GM19463 (cell line): Measurements from ENCODE around the gene MED25.

Experiments
- ATAC-seq: cut with Tn5 transposase; IDR thresholded peaks from one replicate; pipeline ENCODE4 v1.9.1; 2021; ENCODE audit warnings: mild to moderate bottlenecking, moderate library complexity; ENCODE audit not compliant: unreplicated experiment

MED25 gene

DNA sequence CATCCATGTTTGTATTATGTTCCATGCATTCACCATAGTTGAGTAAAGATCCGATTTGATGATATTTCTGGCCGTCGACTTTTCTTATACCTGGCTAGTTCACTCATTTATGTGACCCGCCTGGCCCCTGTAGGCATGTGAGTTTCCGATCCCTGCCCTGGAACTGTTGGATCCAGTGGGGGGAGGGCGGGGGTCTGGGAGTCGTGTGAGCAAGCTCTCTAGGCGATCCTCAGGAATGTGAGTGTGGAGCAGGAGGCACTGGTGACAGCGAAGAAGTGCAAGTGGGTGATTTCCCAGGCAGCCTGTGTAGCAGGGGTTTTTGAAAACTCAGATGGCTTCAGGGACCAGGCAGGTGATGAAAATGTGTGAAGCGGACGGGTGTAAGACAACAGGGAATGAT is 22.2 kb downstream of the MED25 start:
- ATAC-seq: no peak

GRCh38 chr19:49840736-49841249 is 22.7 kb downstream of the MED25 start:
- no peak for ATAC-seq

- no peak for ATAC-seq
These were observed 25.2 kb downstream of the MED25 start for GRCh38 chr19:49843265-49843664.

DNA sequence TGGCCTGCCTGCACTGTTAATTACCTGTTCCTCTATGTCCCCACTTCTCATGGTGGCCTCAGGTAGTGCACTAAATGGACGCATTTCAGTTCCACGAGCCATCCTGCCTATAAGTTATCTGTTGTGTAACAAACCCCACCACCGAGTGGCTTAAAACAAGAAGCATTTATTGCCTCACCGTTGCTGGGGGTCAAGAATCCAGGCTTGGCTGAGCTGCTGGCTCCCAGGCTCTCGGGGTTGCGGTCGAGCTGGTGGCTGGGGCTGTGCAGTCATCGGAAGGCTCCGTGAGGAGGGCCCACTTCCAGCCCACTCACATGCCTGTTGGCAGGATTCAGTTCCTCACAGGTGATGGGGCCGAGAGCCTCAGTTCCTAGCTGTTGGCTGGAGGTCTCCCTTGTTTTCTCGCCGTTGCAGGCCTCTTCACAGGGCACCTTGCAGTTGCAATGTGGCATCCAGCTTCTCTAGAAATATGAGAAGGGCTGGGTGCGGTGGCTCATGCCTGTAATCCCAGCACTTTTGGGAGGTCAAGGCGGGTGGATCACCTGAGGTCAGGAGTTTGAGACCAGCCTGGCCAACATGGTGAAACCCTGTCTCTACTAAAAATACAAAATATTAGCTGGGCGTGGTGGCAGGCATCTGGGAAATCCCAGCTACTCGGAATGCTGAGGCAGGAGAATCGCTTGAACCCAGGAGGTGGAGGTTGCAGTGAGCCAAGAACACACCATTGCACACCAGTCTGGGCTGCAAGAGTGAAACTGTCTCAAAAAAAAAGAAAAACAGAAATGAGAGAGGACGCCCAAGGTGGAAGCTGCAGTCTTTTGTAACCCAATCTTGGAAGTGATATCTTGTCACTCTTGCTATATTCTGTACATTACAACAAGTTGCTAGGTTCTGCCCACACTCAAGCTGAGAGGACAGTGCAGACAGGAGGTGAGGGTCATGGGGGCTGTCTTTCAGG is 26.3 kb downstream of the MED25 start:
- no peak for ATAC-seq

DNA sequence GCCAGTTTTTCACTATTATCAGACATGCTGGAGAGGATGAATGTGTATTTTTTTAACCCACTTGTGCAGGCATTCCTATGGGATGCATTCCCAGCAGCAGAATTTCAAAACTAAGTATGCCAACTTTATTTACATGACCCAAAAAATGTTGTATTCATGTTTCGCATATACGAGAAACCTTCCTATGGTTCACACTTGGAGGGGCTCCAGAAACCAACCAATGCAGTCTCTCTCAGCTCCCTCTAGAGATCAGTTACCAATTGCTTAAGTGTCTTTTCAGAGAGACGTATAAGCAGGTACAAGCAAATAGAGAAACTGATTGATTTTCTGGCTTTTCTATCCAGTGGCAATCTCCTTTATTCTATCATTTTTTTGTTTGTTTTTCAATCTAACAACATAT is 27.3 kb downstream of the MED25 start:
- no peak for ATAC-seq

DNA sequence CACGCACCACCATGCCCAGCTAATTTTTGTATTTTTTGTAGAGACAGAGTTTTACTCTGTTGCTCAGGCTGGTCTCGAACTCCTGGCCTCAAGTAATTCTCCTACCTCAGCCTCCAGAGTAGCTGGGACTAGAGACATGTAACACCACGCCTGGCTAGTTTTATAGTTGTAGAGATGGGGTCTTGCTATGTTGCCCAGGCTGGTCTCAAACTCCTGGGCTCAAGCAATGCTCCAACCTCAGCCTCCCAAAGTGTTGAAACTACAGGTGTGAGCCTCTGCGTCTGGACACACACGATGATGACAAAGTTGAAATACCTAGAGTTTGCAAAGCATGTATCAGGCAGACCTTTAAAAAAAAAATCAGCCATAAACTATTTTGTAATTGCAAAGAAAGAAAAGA is 28.3 kb downstream of the MED25 start:
- ATAC-seq: no peak

DNA sequence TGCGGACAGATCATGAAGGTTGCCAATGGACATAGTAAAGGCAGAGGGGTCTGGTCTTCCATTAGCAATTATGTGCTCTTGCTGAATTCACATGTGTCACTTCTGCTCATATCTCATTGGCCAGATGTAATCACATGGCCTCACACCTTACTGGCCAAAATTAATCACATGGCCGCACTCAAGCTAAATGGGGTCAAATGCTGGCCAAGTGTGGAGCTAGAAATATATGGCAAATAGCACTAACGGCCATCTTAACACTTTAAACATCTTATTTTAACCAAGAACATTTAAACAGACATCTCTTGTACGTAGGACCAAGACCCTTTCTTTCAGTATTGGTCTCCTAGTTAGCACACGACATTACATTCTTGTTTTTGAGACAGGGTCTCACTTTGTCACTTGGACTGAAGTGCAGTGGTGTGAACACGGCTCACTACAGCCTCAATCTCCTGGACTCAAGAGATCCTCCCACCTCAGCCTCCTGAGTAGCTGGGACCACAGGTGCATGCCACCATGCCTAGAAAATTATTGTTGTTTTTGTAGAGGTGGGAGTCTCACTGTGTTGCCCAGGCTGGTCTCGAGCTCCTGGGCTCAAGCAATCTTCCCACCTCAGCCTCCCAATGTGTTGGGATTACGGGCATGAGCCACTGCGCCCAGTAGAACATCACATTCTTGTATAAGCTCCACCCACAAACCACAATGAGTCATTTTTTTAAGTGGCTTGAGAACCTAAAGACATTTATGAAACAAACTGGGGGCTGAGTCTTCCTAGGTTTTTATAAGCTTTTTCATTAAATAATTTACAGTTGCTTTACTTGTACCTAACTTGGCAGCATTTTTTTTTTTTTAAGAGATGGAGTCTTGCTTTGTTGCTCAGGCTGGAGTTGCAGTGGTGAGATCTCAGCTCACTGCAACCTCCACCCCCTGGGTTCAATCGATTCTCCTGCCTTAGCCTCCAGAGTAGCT is 29.9 kb downstream of the MED25 start:
- ATAC-seq: no peak

- ATAC-seq: no peak
These were observed 30.8 kb downstream of the MED25 start for GRCh38 chr19:49848938-49849337.

- ATAC-seq: no peak
These were observed 31.5 kb downstream of the MED25 start for GRCh38 chr19:49849433-49850220.

GRCh38 chr19:49850221-49850486 is 32.1 kb downstream of the MED25 start:
- ATAC-seq: no peak

GRCh38 chr19:49850487-49851342 is 32.6 kb downstream of the MED25 start, which contains the start of gene PTOV1:
PTOV1 (plus strand) TSS chr19:49851159.
- peak; percentile 69 for ATAC-seq

- ATAC-seq: no peak
These were observed 33.6 kb downstream of the MED25 start for GRCh38 chr19:49851456-49852259.

GRCh38 chr19:49852631-49853126 is 34.6 kb downstream of the MED25 start:
- ATAC-seq: no peak

DNA sequence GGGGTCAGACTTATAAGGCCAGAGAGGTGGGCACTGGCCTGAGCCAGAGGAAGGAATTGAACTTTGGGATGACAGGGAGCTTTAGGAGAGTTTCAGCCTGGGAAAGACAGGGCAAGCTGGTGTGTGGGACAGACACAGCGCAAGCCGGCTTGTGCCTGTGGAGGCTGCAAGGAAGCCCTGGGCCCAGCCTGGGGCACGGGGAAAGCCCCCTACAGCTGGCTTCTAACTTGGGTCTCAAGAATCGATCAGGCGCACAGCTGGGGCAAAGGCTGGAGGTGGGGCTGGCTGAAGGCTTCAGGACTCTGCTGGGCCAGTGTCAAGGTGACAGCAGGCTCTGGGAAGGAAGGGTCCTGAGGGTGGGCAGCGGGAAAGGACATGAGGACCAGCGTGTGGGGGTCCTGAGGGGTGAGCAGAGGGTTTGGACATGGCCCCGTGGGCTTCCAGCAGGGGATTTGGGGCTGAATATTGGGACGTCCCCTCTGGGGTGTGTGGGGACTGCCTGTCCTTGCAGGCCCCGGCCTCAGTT is 35.8 kb downstream of the MED25 start:
- ATAC-seq: no peak

- ATAC-seq: no peak
These were observed 36.5 kb downstream of the MED25 start for GRCh38 chr19:49854378-49855263.

DNA sequence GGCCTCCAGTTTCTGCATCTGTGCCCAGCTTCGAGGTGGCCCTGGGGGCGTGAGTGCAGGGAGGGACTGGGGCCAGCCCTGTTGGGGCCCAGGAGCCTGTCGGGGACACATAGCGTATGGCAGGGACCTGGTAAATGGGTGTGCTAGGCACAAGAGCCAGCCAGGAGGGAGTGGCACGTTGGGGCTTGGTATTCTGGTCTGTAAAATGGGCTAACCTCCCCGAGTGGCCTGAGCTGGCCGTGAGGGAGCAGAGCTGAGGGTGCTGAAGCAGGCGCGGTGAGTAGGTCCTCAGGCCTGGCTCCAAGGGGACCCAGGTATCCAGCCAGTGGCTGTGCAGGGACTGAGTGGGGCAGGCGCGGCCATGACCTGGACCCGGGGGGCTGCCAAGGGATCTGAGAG is 37.2 kb downstream of the MED25 start:
- no peak for ATAC-seq
